ENCODE measurements around the gene LACTB.

LACTB gene

GRCh38 chr15:63134245-63134985 lies 12.8 kb downstream of the LACTB start:
- H3K4me3 ChIP-seq (ENCODE audit: low read depth in 1 of 2, low read length in 2 of 2), result no peak overlapping the region
- H3K27ac ChIP-seq (ENCODE audit: low read length), result no peak overlapping the region
- H3K9me3 ChIP-seq (ENCODE audit: control insufficient read depth in 1 of 2, low read length in 2 of 2), result no peaks in the 10 kb centered on the region
- H3K27me3 ChIP-seq (ENCODE audit: low read depth, low read length), result no peaks in the 10 kb centered on the region
- peaks cover 0 to 4% of the 10 kb centered on the region in 2 donors for H3K4me1 ChIP-seq (ENCODE audit: control insufficient read depth in 1 of 2, insufficient read depth in 2 of 2, low read length in 2 of 2)
- H3K36me3 ChIP-seq (ENCODE audit: control insufficient read depth in 1 of 2, insufficient read depth in 2 of 2, low read length in 2 of 2), result peaks cover 7 to 22% of the 10 kb centered on the region in 2 donors

- peaks cover 0 to 15% of the 10 kb centered on the region in 2 donors for H3K36me3 ChIP-seq (ENCODE audit: control insufficient read depth in 1 of 2, insufficient read depth in 2 of 2, low read length in 2 of 2)
- peak overlapping the region; percentile 45 for H3K27ac ChIP-seq (ENCODE audit: low read length)
- no peaks in the 10 kb centered on the region for H3K9me3 ChIP-seq (ENCODE audit: control insufficient read depth in 1 of 2, low read length in 2 of 2)
- H3K4me3 ChIP-seq (ENCODE audit: low read depth in 1 of 2, low read length in 2 of 2), result no peak overlapping the region
- no peaks in the 10 kb centered on the region for H3K27me3 ChIP-seq (ENCODE audit: low read depth, low read length)
- H3K4me1 ChIP-seq (ENCODE audit: control insufficient read depth in 1 of 2, insufficient read depth in 2 of 2, low read length in 2 of 2), result peaks cover 0 to 4% of the 10 kb centered on the region in 2 donors
These were observed 13.6 kb downstream of the LACTB start for GRCh38 chr15:63135281-63135680.

DNA sequence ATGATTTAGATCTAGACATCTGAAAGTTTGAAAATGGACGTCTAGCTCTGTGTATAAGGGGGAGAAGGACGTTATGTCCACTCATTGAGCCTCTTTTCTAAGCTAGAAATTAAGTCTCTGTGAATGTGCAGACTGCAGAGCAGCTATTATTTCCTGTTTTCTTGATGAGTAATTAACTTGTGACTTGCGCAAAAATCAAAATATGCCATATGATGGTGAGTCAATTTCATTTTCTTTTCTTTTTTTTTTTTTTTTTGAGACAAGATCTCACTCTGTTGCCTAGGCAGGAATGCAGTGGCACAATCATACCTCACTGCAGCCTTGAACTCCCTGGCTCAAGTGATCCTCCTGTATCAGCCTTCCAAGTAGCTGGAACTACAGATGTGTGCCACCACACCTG lies 14.1 kb downstream of the LACTB start:
- Histone ChIP-seq H3K4me1 (ENCODE audit: control insufficient read depth in 1 of 2, insufficient read depth in 2 of 2, low read length in 2 of 2) (peaks cover 0 to 4% of the 10 kb centered on the region in 2 donors), H3K27ac (ENCODE audit: low read length) (peak overlapping the region; percentile 45), H3K36me3 (ENCODE audit: control insufficient read depth in 1 of 2, insufficient read depth in 2 of 2, low read length in 2 of 2) (peaks cover 0 to 15% of the 10 kb centered on the region in 2 donors), H3K27me3 (ENCODE audit: low read depth, low read length) (no peaks in the 10 kb centered on the region), H3K9me3 (ENCODE audit: control insufficient read depth in 1 of 2, low read length in 2 of 2) (no peaks in the 10 kb centered on the region), H3K4me3 (ENCODE audit: low read depth in 1 of 2, low read length in 2 of 2) (no peak overlapping the region)

- Histone ChIP-seq H3K4me1 (ENCODE audit: control insufficient read depth in 1 of 2, insufficient read depth in 2 of 2, low read length in 2 of 2) (peaks cover 0 to 4% of the 10 kb centered on the region in 2 donors), H3K27me3 (ENCODE audit: low read depth, low read length) (no peaks in the 10 kb centered on the region), H3K4me3 (ENCODE audit: low read depth in 1 of 2, low read length in 2 of 2) (no peak overlapping the region), H3K9me3 (ENCODE audit: control insufficient read depth in 1 of 2, low read length in 2 of 2) (no peaks in the 10 kb centered on the region), H3K36me3 (ENCODE audit: control insufficient read depth in 1 of 2, insufficient read depth in 2 of 2, low read length in 2 of 2) (peaks cover 5 to 11% of the 10 kb centered on the region in 2 donors), H3K27ac (ENCODE audit: low read length) (no peak overlapping the region)
These were observed 15.1 kb downstream of the LACTB start for GRCh38 chr15:63136742-63137141.

DNA sequence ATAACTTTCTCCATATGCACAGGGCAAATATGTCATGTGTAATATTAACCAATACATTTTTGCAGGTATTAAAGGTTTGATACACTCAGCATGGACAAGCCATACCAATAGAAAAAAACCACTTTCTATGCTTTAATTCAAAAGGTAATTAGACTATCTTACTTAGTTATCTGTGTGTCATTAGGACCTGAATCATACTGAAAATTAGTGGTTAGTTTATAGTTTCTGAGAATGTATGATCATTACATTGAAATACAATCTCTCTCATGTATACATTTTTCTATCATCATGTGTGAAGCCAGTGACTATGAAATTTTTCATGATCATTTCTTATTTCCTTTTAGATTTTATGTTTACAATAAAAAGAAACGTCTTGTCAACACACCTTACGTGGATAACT lies 19.3 kb downstream of the LACTB start:
- H3K9me3 ChIP-seq (ENCODE audit: control insufficient read depth in 1 of 2, low read length in 2 of 2), result no peaks in the 10 kb centered on the region
- peaks cover 12 to 14% of the 10 kb centered on the region in 2 donors for H3K36me3 ChIP-seq (ENCODE audit: control insufficient read depth in 1 of 2, insufficient read depth in 2 of 2, low read length in 2 of 2)
- H3K27ac ChIP-seq (ENCODE audit: low read length), result no peak overlapping the region
- H3K4me3 ChIP-seq (ENCODE audit: low read depth in 1 of 2, low read length in 2 of 2), result no peak overlapping the region
- H3K4me1 ChIP-seq (ENCODE audit: control insufficient read depth in 1 of 2, insufficient read depth in 2 of 2, low read length in 2 of 2), result no peaks in the 10 kb centered on the region
- H3K27me3 ChIP-seq (ENCODE audit: low read depth, low read length), result no peaks in the 10 kb centered on the region

DNA sequence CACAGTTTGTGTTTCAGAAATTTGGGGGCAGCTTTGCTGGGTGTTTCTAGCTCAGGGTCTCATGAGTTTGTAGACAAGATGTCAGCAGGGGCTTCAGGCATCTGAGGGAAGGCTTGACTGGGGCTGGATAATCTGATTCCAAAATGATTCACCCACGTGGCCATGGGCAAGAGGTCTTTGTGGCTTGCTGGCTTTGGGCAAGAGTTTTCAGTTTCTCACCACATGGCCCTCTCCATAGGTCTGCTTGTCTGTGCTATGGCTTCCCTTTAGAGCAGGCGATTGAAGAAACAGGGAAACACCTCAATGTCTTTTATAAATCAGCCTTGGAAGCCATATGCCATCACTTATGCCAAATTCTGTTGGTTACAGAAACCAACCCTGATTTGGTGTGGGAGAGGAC lies 23.8 kb downstream of the LACTB start:
- Histone ChIP-seq H3K9me3 (ENCODE audit: control insufficient read depth in 1 of 2, low read length in 2 of 2) (no peaks in the 10 kb centered on the region), H3K4me3 (ENCODE audit: low read depth in 1 of 2, low read length in 2 of 2) (no peak overlapping the region), H3K4me1 (ENCODE audit: control insufficient read depth in 1 of 2, insufficient read depth in 2 of 2, low read length in 2 of 2) (no peaks in the 10 kb centered on the region), H3K27me3 (ENCODE audit: low read depth, low read length) (no peaks in the 10 kb centered on the region), H3K36me3 (ENCODE audit: control insufficient read depth in 1 of 2, insufficient read depth in 2 of 2, low read length in 2 of 2) (peaks cover 18 to 21% of the 10 kb centered on the region in 2 donors), H3K27ac (ENCODE audit: low read length) (no peak overlapping the region)

DNA sequence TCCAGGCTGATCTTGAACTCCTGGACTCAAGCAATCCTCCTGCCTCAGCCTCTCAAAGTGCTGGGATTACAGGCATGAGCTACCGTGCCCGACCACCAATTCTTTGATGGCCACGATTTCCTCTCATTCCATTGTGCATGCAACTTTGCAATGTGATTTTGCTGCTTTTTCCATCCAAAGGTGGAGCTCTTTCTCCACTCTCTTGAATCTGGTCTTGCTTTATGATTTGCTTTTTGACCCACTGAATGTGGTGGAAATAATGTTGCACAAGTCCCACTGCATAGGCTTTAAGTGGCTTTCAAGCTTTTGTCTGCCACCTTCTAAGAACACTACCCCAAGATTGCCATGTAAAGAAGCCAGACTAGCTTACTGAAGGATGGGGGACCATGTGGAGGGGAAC lies 25.0 kb downstream of the LACTB start:
- peaks cover 20 to 25% of the 10 kb centered on the region in 2 donors for H3K36me3 ChIP-seq (ENCODE audit: control insufficient read depth in 1 of 2, insufficient read depth in 2 of 2, low read length in 2 of 2)
- no peaks in the 10 kb centered on the region for H3K27me3 ChIP-seq (ENCODE audit: low read depth, low read length)
- H3K4me1 ChIP-seq (ENCODE audit: control insufficient read depth in 1 of 2, insufficient read depth in 2 of 2, low read length in 2 of 2), result no peaks in the 10 kb centered on the region
- H3K4me3 ChIP-seq (ENCODE audit: low read depth in 1 of 2, low read length in 2 of 2), result no peak overlapping the region
- H3K9me3 ChIP-seq (ENCODE audit: control insufficient read depth in 1 of 2, low read length in 2 of 2), result no peaks in the 10 kb centered on the region
- no peak overlapping the region for H3K27ac ChIP-seq (ENCODE audit: low read length)

GRCh38 chr15:63151665-63152064 lies 30.0 kb downstream of the LACTB start:
- no peak overlapping the region for H3K27ac ChIP-seq (ENCODE audit: low read length)
- H3K36me3 ChIP-seq (ENCODE audit: control insufficient read depth in 1 of 2, insufficient read depth in 2 of 2, low read length in 2 of 2), result peaks cover 30 to 35% of the 10 kb centered on the region in 2 donors

GRCh38 chr15:63155486-63155885 lies 33.8 kb downstream of the LACTB start:
- Histone ChIP-seq H3K4me3 (ENCODE audit: low read depth in 1 of 2, low read length in 2 of 2) (peak overlapping the region; percentile 45 to 93), H3K9me3 (ENCODE audit: control insufficient read depth in 1 of 2, low read length in 2 of 2) (no peaks in the 10 kb centered on the region), H3K36me3 (ENCODE audit: control insufficient read depth in 1 of 2, insufficient read depth in 2 of 2, low read length in 2 of 2) (peaks cover 23 to 28% of the 10 kb centered on the region in 2 donors), H3K27ac (ENCODE audit: low read length) (no peak overlapping the region), H3K4me1 (ENCODE audit: control insufficient read depth in 1 of 2, insufficient read depth in 2 of 2, low read length in 2 of 2) (peaks cover 0 to 8% of the 10 kb centered on the region in 2 donors), H3K27me3 (ENCODE audit: low read depth, low read length) (no peaks in the 10 kb centered on the region)

More at GRCh38 chr15:63151665-63152064, 30.0 kb downstream of the LACTB start:
- Histone ChIP-seq H3K27me3 (ENCODE audit: low read depth, low read length) (no peaks in the 10 kb centered on the region), H3K4me1 (ENCODE audit: control insufficient read depth in 1 of 2, insufficient read depth in 2 of 2, low read length in 2 of 2) (peaks cover 0 to 8% of the 10 kb centered on the region in 2 donors), H3K9me3 (ENCODE audit: control insufficient read depth in 1 of 2, low read length in 2 of 2) (no peaks in the 10 kb centered on the region), H3K4me3 (ENCODE audit: low read depth in 1 of 2, low read length in 2 of 2) (no peak overlapping the region)

- Histone ChIP-seq H3K27ac (ENCODE audit: low read length) (peak overlapping the region; percentile 97), H3K36me3 (ENCODE audit: control insufficient read depth in 1 of 2, insufficient read depth in 2 of 2, low read length in 2 of 2) (peaks cover 23 to 26% of the 10 kb centered on the region in 2 donors), H3K27me3 (ENCODE audit: low read depth, low read length) (no peaks in the 10 kb centered on the region), H3K4me1 (ENCODE audit: control insufficient read depth in 1 of 2, insufficient read depth in 2 of 2, low read length in 2 of 2) (peaks cover 0 to 8% of the 10 kb centered on the region in 2 donors), H3K4me3 (ENCODE audit: low read depth in 1 of 2, low read length in 2 of 2) (peak overlapping the region; percentile 93 to 94), H3K9me3 (ENCODE audit: control insufficient read depth in 1 of 2, low read length in 2 of 2) (no peaks in the 10 kb centered on the region)
These were observed 34.5 kb downstream of the LACTB start for GRCh38 chr15:63156086-63156710.

DNA sequence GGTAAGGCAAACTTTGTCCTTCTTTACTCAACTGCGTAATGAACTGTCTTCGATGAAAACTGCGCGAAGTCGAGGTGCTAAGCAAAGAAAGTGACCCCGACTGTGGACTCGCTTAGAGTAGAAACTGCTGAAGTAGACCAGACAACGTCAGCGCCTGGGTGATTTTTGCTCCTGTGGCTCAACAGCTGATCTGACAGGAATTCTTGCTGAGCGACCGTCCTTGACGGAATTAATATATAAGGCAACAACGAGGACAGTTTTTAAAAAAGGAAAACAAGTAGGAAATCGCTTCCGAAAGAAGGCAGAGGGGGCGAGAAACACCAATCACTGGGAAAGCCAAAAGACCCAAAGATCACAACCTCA lies 35.1 kb downstream of the LACTB start:
- no peaks in the 10 kb centered on the region for H3K9me3 ChIP-seq (ENCODE audit: control insufficient read depth in 1 of 2, low read length in 2 of 2)
- peaks cover 0 to 8% of the 10 kb centered on the region in 2 donors for H3K4me1 ChIP-seq (ENCODE audit: control insufficient read depth in 1 of 2, insufficient read depth in 2 of 2, low read length in 2 of 2)
- peaks cover 19 to 21% of the 10 kb centered on the region in 2 donors for H3K36me3 ChIP-seq (ENCODE audit: control insufficient read depth in 1 of 2, insufficient read depth in 2 of 2, low read length in 2 of 2)
- peak overlapping the region; percentile 97 for H3K27ac ChIP-seq (ENCODE audit: low read length)
- no peaks in the 10 kb centered on the region for H3K27me3 ChIP-seq (ENCODE audit: low read depth, low read length)
- peak overlapping the region; percentile 93 to 94 for H3K4me3 ChIP-seq (ENCODE audit: low read depth in 1 of 2, low read length in 2 of 2)
